ENCODE measurements around the gene NOXA1.
A peak's percentile ranks its signal among the peaks of the same experiment; 100 is the strongest.

NOXA1 gene

DNA sequence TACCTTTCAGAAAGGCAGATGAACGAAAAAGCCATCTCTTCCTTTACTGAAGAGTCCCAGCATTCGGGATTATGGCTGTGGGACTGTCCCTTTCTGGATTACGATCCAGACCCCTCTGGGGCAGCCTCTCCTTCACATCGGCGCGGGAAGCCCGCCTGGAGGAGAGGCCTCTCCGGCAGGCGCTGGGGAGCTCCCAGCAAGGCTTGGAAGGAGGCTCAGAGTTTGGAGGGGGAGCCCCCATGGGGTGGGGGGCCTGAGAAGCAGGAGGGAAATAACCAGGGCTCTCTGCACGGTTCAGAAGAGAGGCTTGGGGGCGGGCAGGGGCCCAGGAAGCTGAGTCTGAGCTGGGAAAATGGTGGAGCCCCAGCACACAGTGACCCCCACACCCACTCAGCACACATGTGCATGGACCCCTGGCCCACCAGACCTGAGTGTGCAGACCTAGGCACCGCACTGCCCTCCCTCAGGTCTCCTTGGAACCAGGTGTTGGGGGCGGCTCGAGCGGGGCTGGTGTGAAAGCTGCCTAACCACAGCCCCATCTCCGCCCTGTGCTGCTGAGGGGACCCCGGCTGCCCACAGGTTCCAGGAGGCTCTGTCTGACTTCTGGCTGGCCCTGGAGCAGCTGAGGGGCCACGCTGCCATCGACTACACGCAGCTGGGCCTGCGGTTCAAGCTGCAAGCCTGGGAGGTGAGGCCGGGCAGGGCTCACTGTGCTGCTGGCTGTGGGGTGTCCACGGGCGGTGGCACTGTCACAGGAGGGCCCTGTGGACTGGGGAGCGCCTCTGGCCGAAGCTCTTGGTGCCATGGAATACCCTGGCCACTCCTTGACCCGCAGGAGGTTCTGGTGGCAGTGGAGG, 4.5 kb downstream of the NOXA1 start:
- DNase-seq (ENCODE audit: low read depth), result no peak

GRCh38 chr9:137428311-137428630, 5.1 kb downstream of the NOXA1 start:
- DNase-seq (ENCODE audit: low read depth), result no peak

DNA sequence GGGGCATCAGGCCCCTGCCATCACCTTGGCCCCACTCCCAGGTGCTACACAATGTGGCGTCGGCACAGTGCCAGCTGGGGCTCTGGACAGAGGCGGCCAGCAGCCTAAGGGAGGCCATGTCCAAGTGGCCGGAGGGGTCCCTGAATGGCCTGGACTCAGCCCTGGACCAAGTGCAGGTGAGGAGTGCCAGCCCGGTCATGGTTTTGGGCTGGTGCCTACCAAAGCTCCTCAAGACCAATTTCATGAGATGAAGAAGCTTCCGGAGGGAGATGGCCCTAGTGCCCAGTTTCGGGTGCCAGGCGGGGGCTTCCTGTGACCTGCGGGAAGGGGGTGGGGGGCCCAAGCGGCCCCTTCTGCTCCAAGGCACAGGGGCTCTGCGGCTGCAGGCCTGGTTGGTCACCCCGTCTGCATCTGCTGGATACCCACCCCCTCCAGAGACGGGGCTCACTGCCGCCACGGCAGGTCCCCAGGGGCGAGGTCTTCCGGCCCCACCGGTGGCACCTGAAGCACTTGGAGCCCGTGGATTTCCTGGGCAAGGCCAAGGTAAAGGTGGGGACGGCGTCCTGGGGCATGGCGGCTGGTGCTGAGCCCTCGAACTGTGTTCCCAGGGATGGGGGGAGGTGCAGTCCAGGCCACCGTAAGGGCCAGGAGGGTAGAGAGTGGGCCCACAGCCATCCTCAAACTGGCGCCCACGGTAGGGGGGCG, 5.8 kb downstream of the NOXA1 start:
- DNase-seq (ENCODE audit: low read depth), result no peak

- DNase-seq (ENCODE audit: low read depth), result no peak
These were observed 6.3 kb downstream of the NOXA1 start for GRCh38 chr9:137429546-137429890.

GRCh38 chr9:137429974-137430722, 7.0 kb downstream of the NOXA1 start:
- DNase-seq (ENCODE audit: low read depth), result no peak

- DNase-seq (ENCODE audit: low read depth), result no peak
These were observed 7.7 kb downstream of the NOXA1 start for GRCh38 chr9:137430723-137431415.

DNA sequence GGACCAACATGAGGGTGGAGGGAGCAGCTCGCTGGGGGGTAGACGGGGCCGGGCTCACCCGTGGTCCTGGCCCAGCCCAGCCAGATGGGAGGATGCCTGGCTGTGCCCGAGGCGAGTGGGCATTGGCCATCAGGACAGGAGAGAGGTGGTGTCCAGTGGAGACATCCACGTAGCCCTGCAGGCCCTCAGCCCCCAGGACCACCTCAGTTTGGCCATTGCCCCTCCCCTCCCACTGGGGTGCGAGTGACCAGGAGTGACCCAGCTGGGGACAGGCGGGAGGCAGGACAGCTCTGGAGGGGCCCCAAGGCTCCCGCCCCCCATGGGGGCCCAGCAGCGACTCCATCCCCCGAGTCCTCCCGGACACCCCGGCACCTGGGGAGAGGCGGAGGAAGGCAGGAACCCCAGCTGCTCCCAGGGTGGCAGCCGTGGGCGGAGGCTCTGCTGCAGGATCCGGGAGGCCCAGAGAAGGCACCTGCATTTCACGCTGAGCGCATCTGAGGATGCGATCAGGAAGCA, 8.3 kb downstream of the NOXA1 start:
- DNase-seq (ENCODE audit: low read depth), result no peak

GRCh38 chr9:137432687-137433348, 9.6 kb downstream of the NOXA1 start:
- no peak for DNase-seq (ENCODE audit: low read depth)

- DNase-seq (ENCODE audit: low read depth), result no peak
These were observed 10.2 kb downstream of the NOXA1 start for GRCh38 chr9:137433349-137433915.

DNA sequence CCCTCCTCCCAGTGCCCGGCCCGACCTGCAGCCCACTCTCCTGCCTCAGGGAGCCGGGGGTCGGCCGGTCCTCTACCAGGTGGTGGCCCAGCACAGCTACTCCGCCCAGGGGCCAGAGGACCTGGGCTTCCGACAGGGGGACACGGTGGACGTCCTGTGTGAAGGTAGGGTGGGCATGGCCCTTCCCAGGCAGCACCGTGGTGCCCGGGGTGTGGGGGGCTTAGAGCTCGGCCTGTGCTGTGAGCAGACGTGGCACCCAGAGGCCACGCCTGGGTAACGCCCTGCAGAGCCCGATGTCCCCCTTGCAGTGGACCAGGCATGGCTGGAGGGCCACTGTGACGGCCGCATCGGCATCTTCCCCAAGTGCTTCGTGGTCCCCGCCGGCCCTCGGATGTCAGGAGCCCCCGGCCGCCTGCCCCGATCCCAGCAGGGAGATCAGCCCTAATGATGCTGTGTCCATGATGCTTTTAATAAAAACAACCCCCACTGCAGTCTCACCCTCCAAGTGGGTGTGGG, 10.8 kb downstream of the NOXA1 start:
- no peak for DNase-seq (ENCODE audit: low read depth)

DNA sequence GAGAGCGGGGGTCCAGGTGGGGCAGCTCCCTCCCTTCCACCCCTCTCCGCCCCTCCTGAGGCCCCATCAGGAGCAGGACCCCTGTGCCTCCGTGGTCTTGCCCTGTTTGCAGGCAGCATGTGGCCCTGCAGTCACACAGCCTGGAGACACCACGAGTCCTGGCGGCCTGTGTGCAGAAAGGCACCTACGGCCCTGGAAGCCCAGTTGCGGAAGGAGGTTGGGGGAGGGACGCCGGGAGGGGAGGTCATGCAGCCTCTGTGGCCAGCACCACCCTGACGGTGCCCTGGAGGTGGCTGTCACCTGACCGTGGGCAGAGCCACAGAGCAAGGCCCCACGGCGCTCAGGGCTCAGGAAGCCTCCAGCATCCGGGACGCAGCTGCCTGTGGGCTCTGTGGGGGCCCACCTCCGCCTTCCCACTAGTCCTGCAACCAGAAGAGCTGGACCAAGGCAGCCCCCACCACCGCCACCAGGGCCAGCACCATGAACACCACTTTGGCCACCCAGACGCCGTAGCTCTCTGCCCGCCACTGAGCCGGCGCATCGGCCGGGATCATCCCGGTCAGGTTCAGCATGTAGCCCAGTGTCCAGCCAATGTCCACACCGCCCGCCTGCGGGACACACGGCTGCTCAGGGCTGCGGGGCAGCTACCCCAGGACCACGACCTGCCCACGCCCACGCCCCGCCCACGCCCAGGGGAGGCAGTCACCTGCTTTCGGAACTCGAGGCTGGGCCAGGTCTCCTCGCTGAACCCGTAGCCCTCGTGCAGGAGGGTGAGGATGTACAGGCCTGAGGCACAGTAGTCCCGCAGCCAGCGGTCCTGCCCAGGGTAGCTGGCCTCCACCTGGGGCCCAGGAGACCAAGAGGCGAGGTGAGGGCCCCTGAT, 11.5 kb downstream of the NOXA1 start:
- no peak for DNase-seq (ENCODE audit: low read depth)

DNA sequence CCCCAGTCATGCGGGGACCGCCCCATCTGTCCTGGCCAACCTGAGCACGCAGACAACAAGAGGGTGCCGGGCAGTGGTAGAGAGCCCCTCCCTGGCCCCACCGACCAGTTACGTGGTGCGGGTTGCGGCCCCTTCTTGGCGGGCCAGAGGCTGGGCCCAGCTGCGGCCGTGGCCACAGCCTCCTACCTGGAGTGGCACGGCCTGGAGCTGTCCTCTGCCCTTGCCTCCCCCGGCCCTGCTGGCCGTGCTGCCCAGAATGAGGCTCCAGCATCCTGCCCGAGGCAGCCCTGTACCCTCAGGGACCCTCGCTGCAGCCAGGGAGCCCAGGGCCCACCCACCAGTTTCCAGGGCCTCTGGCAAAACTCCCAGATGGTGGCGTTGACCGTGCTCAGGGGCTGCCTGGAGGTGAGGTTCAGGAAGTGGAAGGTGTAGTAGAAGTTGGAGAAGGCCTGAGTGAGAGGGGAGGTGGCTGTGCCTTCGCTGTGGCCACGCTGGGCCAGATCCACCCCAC, 12.2 kb downstream of the NOXA1 start:
- DNase-seq (ENCODE audit: low read depth), result no peak

GRCh38 chr9:137435980-137436760, 13.0 kb downstream of the NOXA1 start:
- DNase-seq (ENCODE audit: low read depth), result peak; percentile 43

DNA sequence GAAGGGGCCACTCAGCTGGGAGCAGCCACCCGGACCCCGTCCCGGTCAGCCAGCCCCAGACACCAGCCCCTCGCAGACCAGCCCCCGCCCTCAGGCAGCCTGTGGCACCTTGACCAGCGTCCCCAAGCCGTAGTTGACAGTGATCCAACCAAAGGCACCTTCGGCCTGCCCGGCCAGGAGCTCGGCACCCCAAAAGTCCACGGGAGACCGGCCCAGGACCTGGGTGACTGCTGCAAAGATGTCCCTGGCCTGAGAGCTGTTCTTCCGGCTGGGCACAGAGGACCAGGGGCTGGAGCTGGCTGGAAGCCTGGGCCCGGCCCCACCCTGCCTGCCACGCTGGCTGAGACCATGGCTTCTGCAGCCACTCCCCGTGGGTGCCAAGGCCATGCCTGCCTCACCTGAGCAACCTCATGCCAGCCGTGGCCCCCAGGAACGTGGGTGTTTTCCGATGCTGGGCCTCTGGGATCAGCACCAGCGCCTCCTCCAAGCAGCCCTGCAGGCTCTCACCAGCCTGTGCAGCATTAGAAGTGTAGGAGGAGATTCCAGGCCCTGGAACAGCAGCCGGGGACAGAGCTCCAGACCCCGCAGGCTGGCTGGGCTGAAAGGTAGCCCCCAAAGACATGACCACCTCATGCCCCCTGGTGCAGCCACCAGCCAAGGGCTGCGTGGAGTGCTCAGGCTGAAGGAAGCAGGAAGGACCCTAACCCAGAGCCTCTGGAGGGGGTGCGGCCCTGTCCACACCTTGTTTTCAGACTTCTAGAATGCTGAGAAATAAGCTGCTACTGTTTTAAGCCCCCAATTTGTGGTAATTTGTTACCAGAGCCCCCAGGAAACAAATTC, 13.8 kb downstream of the NOXA1 start:
- DNase-seq (ENCODE audit: low read depth), result no peak

- DNase-seq (ENCODE audit: low read depth), result no peak
These were observed 14.7 kb downstream of the NOXA1 start for GRCh38 chr9:137437691-137438590.

GRCh38 chr9:137438591-137439157, 15.5 kb downstream of the NOXA1 start:
- DNase-seq (ENCODE audit: low read depth), result no peak
